Pancreas (tissue), 10 donors: ENCODE measurements around the gene OGFOD3. TPM values are rescaled to one million over a fixed set of nuclear protein-coding genes. Genes with fewer than 3 reads are reported as not detected.
"Not testable (repeated sequence)": the region's sequence is repeated elsewhere in the genome, so short reads cannot be mapped to it uniquely, and the experiment has no call there.

Experiments used
- ATAC-seq, 4 donors: fragments of 200-7000 bp; cut with Tn5 transposase; one replicate each; pipeline versions ENCODE4 v1.8.0 to v1.9.1; 2020; ENCODE audit warnings: mild to moderate bottlenecking in 4 of 4, moderate library complexity in 4 of 4
- DNase-seq, 6 donors: peaks; one replicate each; pipeline ENCODE4 v3.0.0-alpha.2; 2020
- FAIRE-seq: peaks from 2 replicates; lab custom pipeline; 2012; peaks lifted over from hg19 to GRCh38; lab: Jason Lieb, UNC
- H3K27ac ChIP-seq, 4 donors: fragments of 200-600 bp; sonication (generic); 1 replicate in 3 of 4; 2 replicates in 1 of 4; pipeline versions ENCODE4 v1.5.0 to v1.8.0; 2020
- H3K27me3 ChIP-seq, 4 donors: fragments of 200-600 bp; one replicate each; pipeline ENCODE4 v1.8.0; 2021
- H3K36me3 ChIP-seq, 3 donors: fragments of 200-600 bp; sonication (generic) in 1 of 3; one replicate each; pipeline versions ENCODE4 v1.5.0 to v1.8.0; 2020 to 2021
- H3K4me1 ChIP-seq, 3 donors: fragments of 200-600 bp; one replicate each; pipeline ENCODE4 v1.8.0; 2021
- H3K4me3 ChIP-seq, 4 donors: fragments of 200-600 bp; sonication (generic) in 2 of 4; one replicate each; pipeline versions ENCODE4 v1.5.0 to v1.8.0; 2020 to 2021
- H3K9me3 ChIP-seq, 4 donors: fragments of 200-600 bp; one replicate each; pipeline ENCODE4 v1.8.0; 2021
- CTCF ChIP-seq, 4 donors: fragments of 200-600 bp; sonication (generic) in 3 of 4; IDR thresholded peaks; one replicate each; pipeline versions ENCODE4 v1.5.0 to v1.8.0; 2021; ENCODE audit warnings: antibody characterized with exemption in 4 of 4
- WGBS, 2 donors: extraction: QIAGEN DNeasy Blood & Tissue Kit; methylation state at CpG; one replicate each; pipeline ENCODE4 v1.1.7; 2013; 5-methylcytosine and 5-hydroxymethylcytosine counted together
- intact Hi-C, 3 donors: fragments of 100-400 bp; cut with DNase I; formaldehyde crosslinking; loops; one replicate each; pipeline versions ENCODE4 v1.11.1 to v1.14.2; 2022
- polyA plus RNA-seq, 2 donors: library from polyadenylated mRNA; stranded (reverse); fragments of 200-250 nt; gene quantifications; one replicate each; pipeline ENCODE4 v1.2.3, GENCODE V29; 2013
- total RNA-seq, 6 donors: library from RNA; stranded (reverse); fragmentation: NEBNext Ultra II Directional in 4 of 6; extraction: Animal tissue kit (Norgen Biotek cat#: 25700) in 4 of 6; gene quantifications; one replicate each; pipeline versions ENCODE4 v1.2.1 to v1.2.4, GENCODE V29; 2021 to 2023
- donor health status: healthy with polysubstance abuse.
- donor health status: DM: no; HTN: no; CAD: no; lungs with moderate emphysema.
- donor health status: DM: no; HTN: no; CAD: no.
- donor health status: control.
- donor health status: control.
- donor health status: Bipolar disorder and iron deficiency.
- donor health status: DM: yes; HTN: yes; CAD: no.
- donor health status: DM: no; HTN: no; CAD: no.
- donor health status: DM: no; HTN: no; CAD: no.
- donor health status: DM: yes; HTN: yes; CAD: no.

The OGFOD3 gene
- total and polyA plus RNA-seq, 8 donors: 17.8 to 28.0 (median 19.9) TPM

GRCh38 chr17:82366749-82367148 lies 51.6 kb downstream of the OGFOD3 start:
- Histone ChIP-seq H3K27me3 (peaks cover 0 to 7% (median 0%) of the 10 kb centered on the region in 4 donors), H3K9me3 (no peaks in the 10 kb centered on the region), H3K4me3 (no peak overlapping the region), H3K36me3 (no peaks in the 10 kb centered on the region), H3K27ac (no peak overlapping the region), H3K4me1 (peaks cover 0 to 10% (median 7%) of the 10 kb centered on the region in 3 donors)
- DNase-seq (no peak), FAIRE-seq (no peak), ATAC-seq (no peak)
- intact Hi-C loops: no loop called here
- WGBS, 2 donors: 81 to 86% methylated on average over 7 of the region's 7 CpGs
- no peak for TF ChIP-seq CTCF (IDR thresholded peaks at IDR 0.05)

GRCh38 chr17:82365606-82366295 lies 52.6 kb downstream of the OGFOD3 start:
- Histone ChIP-seq H3K9me3 (no peaks in the 10 kb centered on the region), H3K27me3 (no peaks in the 10 kb centered on the region), H3K4me3 (no peak overlapping the region), H3K27ac (no peak overlapping the region), H3K36me3 (no peaks in the 10 kb centered on the region), H3K4me1 (peaks cover 0 to 2% (median 1%) of the 10 kb centered on the region in 3 donors)
- 79 to 80% methylated on average over 6 of the region's 6 CpGs for WGBS, 2 donors
- TF ChIP-seq CTCF (IDR thresholded peaks at IDR 0.05): no peak
- FAIRE-seq (no peak), DNase-seq (no peak), ATAC-seq (no peak)
- intact Hi-C loops: no loop called here

- no peak for TF ChIP-seq CTCF (IDR thresholded peaks at IDR 0.05)
- Histone ChIP-seq H3K27me3 (no peaks in the 10 kb centered on the region), H3K36me3 (no peaks in the 10 kb centered on the region), H3K27ac (no peak overlapping the region), H3K9me3 (no peaks in the 10 kb centered on the region), H3K4me1 (peaks cover 0 to 1% (median 0%) of the 10 kb centered on the region in 3 donors), H3K4me3 (no peak overlapping the region)
- DNase-seq (no peak), ATAC-seq (no peak), FAIRE-seq (no peak)
- intact Hi-C loops: no loop called here
- 85 to 92% methylated on average over 6 of the region's 6 CpGs for WGBS, 2 donors
These were observed 56.3 kb downstream of the OGFOD3 start for GRCh38 chr17:82361885-82362633.

GRCh38 chr17:82359451-82360074 lies 58.8 kb downstream of the OGFOD3 start:
- FAIRE-seq: not testable (repeated sequence)
- intact Hi-C loops: loop anchor here in 1 of 3 donors (10.0 kb wide), 3 partner anchors 135 to 415 kb away; no protein-coding TSS in a partner anchor

More at GRCh38 chr17:82359451-82360074, 58.8 kb downstream of the OGFOD3 start:
- H3K4me1 ChIP-seq, H3K27me3 ChIP-seq, ATAC-seq, H3K9me3 ChIP-seq, H3K4me3 ChIP-seq, DNase-seq, H3K27ac ChIP-seq, H3K36me3 ChIP-seq: not testable (repeated sequence)
- WGBS, 2 donors: 63 to 74% methylated on average over 1 of the region's 1 CpG
